GM21529 (cell line): ENCODE measurements around the gene RNF5.
"Not testable (repeated sequence)": the region's sequence is repeated elsewhere in the genome, so short reads cannot be mapped to it uniquely, and the experiment has no call there.

Source experiments
- ATAC-seq: cut with Tn5 transposase; IDR thresholded peaks from one replicate; pipeline ENCODE4 v1.9.1; 2021; ENCODE audit not compliant: unreplicated experiment

RNF5 gene, protein sequence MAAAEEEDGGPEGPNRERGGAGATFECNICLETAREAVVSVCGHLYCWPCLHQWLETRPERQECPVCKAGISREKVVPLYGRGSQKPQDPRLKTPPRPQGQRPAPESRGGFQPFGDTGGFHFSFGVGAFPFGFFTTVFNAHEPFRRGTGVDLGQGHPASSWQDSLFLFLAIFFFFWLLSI

DNA sequence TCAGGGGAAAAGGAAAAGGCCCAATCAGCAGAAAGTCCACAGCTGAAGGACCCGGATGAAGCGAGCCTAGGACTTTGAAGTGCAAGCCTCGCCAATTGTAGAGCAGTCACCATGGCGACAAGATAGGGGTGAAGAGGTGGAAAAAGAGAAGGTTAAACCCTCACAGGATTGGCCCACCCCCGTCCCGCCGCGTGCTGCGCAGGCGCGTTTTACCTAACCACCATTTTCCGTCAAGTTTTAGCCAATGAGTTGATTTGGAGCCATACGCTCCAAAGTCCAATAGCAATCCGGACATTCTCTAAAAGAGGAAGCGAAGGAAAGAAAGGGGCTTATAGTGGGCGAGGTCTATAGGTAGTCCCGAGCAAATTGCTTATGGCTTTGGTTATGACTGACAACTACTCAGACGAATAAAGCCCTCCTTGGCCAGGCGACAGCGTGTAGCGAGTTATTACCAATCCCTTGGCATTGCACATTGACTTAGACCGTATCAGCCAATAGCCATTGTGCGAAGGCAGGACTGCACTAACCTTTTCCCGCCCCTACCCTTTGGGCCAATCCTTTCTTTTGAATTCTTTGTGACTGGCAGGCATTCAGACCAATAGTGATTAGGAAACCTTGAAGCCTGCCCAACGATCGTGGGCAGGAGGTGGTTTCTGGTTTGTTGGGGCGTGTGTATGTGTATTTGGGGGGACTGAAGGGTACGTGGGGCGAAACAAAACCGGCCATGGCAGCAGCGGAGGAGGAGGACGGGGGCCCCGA is at the start of gene RNF5:
Gene RNF5 (plus strand): TSS at position 618 of the 759 bp plus-strand sequence. CDS start 107 bp downstream, at position 725.
- peak; percentile 78 for ATAC-seq

GRCh38 chr6:32128751-32129296 is 49.4 kb upstream of the RNF5 start:
- no peak for ATAC-seq

DNA sequence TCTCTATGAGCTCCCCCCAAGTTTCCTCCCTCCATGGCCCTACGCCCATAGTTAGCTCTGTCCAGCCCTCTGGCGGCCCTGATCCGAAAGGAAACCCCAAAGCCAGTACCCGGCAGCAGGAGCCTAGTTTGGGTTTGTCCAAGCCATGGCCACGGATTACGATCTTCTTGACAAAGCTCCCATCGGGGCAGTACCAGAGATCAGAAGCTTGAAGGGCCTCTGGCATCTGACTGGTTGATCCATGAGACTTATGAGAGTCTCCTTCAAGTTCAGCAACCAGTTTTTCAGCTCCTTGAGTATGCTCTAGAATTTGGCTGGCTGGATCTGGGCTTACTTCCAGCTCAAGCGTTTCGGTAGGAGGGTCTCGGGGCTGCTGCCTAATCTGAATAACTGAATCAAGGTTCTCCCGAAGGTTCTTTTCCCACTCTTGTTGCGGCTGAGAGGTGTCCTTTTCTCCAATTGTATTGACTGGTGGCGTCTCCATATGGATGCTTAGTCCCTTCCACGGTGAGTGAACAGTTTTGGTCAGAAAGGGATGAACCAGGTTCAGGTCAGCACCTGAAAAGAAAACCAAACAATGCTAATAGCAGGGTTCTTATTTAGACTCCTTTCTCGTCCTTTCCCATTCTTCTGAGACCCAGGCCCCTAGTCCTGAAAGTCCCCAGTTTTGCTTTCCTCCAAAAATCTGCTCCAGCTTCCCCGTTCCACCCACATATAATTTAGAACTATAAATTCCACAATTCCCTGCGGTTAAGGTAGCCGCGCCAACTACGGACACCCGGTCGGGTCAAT is 48.7 kb upstream of the RNF5 start:
- peak; percentile 6 for ATAC-seq

GRCh38 chr6:32131439-32131948 is 46.7 kb upstream of the RNF5 start:
- ATAC-seq = no peak

GRCh38 chr6:32132110-32132509 is 46.1 kb upstream of the RNF5 start:
- no peak for ATAC-seq

DNA sequence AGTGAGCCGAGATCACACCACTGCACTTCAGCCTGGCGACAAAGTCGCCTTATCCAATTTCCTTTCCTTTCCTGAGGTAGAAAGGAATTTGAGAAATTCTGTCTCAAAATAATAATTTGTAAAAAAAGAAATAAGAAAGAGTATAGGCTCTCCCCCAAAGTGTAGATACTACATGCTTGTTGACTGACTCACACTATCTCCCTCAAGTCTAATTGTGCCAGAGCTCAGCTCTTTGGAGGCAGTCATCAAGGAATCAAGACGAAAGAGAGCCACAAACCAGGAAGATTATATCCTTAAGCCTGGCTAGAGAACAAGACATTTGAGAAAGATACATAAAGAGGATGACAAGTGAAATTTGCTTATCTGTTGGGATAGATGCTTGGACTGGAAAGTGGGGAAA is 44.4 kb upstream of the RNF5 start:
- no peak for ATAC-seq

- no peak for ATAC-seq
Observed at GRCh38 chr6:32137454-32137853, 40.8 kb upstream of the RNF5 start.

DNA sequence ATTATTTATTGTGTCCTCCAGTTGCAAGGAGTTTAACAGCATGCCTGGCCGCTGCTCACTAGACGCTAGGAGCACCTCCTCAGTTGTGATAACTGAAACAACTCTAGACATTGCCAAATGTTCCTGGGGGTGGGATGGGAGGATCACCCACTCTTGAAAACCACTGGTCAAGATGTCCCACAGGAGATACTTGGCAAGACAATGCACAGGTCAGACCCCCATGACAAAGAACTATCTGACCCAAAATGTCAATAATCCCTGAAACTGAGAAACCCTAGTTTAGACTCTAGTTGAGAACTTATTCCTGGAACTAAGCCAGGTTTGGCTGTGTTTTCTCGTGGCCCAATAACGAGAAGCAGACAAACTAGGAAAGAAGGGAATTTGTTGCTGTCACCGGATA is 38.6 kb upstream of the RNF5 start:
- no peak for ATAC-seq

DNA sequence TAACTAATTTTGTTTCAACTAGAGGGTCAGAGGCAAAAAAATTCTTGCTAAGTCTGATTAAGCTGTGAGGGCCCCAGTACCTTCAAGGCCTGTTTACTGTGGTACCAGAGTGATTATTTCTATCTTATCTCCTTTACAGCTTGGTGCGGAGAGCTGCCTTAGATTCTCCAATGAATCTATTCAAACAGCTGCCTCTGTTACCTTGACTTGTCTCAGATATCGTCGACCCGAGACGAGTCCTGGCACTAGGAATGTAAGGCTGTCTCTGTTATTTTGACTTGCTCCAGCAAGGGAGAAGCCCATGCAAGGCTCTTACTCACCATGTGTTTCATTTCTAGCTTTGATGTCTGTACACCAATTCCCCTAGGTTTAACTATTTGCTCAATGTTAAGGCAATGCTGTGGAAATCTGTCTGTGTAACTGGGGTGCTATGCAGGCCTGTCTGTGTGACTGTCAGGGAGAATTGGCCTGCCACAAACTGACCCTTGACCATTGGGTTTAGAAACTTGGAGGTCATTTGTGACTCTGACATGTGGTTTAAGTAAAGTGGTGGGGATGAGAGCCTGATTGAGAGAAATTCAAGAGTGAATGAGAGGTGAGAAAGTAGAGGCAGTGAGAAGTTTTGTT is 37.7 kb upstream of the RNF5 start:
- ATAC-seq = no peak

- not testable (repeated sequence) for ATAC-seq
Observed at GRCh38 chr6:32144238-32144637, 34.0 kb upstream of the RNF5 start.

DNA sequence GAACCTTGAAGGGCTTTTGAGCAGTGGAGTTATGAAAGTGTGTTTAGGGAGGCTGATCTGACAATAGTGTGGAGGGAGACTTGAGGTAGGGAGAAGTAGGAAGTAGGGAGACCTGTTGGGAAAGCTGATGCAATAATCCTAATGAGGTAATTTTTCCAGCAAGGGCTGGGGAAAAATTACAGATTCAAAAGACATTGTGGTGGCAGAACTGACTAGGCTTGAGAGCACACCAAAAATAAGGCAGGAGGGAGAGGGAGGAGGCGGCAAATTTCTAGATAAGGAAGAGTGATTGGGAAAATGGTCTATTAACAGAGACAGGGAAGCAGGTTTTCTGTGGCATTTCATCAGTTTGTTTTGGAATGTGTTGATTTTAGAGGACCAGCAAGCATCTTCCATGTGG is 31.9 kb upstream of the RNF5 start:
- ATAC-seq = no peak

GRCh38 chr6:32146687-32147086 is 31.5 kb upstream of the RNF5 start:
- ATAC-seq = no peak

GRCh38 chr6:32147401-32148132 is 30.6 kb upstream of the RNF5 start:
- no peak for ATAC-seq

DNA sequence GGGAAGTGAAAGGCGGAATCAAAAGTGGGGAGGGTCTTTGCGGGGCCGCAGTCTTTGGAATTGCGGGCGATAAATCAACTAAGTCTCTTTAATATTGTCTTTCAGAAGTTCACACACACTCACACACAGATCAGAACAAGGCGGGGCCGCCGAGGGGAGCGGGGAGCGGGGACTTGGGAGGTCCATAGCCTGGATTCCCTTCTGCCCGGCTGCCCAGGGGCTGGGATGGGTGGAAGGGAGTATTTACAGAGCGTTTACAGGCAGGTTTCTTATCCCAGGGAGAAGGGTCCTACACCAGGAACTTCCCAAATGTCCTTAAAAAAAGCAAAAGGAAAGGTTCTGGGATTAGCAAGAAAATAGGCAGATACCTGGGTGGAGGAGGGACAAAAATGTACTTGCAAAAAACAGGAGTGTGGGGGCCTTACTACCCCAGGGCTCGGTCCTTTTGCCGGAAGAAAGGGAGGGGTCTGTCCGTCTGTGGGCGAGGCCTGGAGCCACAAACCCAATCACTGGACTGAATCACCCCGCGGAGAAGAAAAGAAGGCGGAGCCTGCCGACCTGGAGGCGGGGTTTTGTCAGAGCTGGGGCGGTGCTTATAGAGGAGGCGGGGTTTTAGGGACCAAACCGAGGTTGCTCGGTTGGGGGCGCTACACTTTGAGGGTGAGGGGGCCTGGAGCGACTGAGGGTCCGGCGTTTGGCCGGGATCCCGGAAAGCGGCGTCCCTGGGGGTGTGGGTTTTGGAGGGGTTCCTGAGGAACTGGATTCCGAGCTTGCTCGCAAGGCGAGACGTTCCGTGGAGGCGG is 29.7 kb upstream of the RNF5 start:
- no peak for ATAC-seq

DNA sequence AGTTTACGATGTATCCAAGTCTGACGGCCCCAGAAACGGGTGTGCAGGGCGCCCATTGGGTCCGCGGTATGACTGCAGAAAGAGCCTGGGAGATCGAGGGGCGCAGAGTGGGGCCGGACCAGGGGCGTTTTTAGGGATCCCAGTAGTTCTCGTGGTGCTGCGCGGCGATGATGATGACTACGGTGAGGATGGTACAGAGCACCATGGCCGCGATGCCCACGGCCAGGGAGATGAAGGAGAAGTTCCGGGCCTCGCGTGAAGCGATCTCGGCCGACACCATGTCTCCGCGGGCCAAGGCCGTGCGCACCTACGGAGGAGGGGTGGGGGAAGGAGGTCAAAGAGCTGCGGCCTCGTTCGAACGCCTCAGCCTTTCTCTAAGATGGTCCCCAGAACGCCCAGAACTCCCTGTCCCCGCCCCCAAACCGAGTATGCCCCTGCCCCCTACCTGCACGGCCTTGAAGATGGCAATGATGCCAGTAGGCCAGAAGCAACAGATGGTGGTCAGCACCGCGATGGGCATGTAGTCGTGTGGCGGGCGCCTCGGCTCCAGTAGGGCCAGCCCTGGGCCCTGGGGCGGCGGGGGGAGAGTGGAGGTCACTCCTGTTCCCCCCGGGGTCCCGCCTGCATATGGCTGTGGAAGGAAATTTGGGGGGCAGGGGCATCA is 29.0 kb upstream of the RNF5 start:
- ATAC-seq = no peak

DNA sequence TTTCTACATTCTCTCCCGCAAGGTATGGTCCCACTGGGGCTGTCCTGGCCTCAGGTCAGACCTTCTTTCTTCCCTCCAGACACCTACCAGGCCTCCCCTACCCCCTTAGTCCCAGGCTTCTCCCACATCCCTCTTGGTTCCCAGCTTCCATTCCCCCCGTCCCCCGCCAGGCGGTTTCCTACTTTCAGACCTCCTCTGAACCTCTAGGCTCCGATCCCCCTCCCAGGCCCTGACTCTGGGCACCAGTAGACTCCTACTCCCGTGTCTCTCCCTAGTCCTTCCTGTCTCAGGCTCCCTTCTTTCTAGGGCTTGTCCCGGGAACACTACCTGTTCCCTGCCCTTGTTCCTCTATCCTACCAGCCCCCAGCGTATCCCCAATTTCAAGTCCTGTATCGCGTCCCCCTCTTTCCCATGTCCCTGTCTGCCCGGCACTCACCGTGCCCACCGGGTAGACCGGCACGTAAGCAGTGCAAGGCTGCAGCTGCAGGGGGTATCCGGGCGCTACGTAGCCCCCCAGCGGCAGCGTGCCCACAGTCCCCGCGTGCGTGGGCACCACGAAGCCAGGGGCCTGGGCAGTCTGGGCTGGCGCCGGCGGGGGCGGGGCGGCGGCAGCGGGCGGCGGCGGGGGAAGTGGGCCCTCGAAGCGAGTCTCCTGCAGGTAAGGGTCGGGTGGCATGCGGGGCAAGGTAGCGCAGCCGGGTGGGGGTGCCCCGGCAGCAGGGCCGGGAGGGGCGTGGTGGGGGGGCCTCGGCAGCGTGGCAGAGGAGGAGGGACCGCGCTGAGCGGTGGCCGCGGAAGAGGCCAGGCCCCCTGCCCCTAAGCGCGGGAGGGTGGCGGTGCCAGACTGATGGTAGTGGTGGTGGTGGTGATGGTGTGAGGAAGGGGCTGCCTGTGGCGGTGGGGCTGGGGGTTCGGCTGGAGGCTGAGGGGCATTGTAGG is 28.0 kb upstream of the RNF5 start:
- ATAC-seq = no peak

GRCh38 chr6:32151181-32151862 is 26.9 kb upstream of the RNF5 start:
- no peak for ATAC-seq
